ENCODE data around the gene DNAJC27.

The DNAJC27 gene

GRCh38 chr2:24984912-24985311, 13.2 kb upstream of the DNAJC27 start:
- Histone ChIP-seq H4K20me1 (ENCODE audit: insufficient read depth, low read length) (no peaks in the 10 kb centered on the region), H3K9me3 (ENCODE audit: insufficient read depth, low read length) (no peaks in the 10 kb centered on the region), H2AFZ (ENCODE audit: low read depth, low read length) (no peak overlapping the region), H3K36me3 (replicated peaks; ENCODE audit: low read depth, low read length) (no peaks in the 10 kb centered on the region), H3K4me1 (ENCODE audit: low read length) (no peaks in the 10 kb centered on the region), H3K27me3 (ENCODE audit: low read depth, low read length) (peaks cover 11% of the 10 kb centered on the region), H3K27ac (ENCODE audit: low read length) (no peak overlapping the region), H3K79me2 (ENCODE audit: low read length) (no peaks in the 10 kb centered on the region), H3K4me2 (ENCODE audit: low read length) (no peak overlapping the region), H3K4me3 (ENCODE audit: low read length) (no peak overlapping the region), H3K9ac (ENCODE audit: low read length) (no peak overlapping the region)
- TF ChIP-seq EZH2phosphoT487 (IDR thresholded peaks at IDR 0.05; ENCODE audit: low read depth), result no peak
- TF ChIP-seq CTCF (IDR thresholded peaks at IDR 0.05; ENCODE audit: low read depth, low read length), result no peak

GRCh38 chr2:24981411-24982136, 9.8 kb upstream of the DNAJC27 start:
- Histone ChIP-seq H3K4me3 (ENCODE audit: low read length) (no peak overlapping the region), H2AFZ (ENCODE audit: low read depth, low read length) (no peak overlapping the region), H3K9me3 (ENCODE audit: insufficient read depth, low read length) (no peaks in the 10 kb centered on the region), H4K20me1 (ENCODE audit: insufficient read depth, low read length) (no peaks in the 10 kb centered on the region), H3K27me3 (ENCODE audit: low read depth, low read length) (peaks cover 11% of the 10 kb centered on the region), H3K79me2 (ENCODE audit: low read length) (no peaks in the 10 kb centered on the region), H3K27ac (ENCODE audit: low read length) (no peak overlapping the region), H3K4me1 (ENCODE audit: low read length) (no peaks in the 10 kb centered on the region), H3K4me2 (ENCODE audit: low read length) (no peak overlapping the region), H3K36me3 (replicated peaks; ENCODE audit: low read depth, low read length) (no peaks in the 10 kb centered on the region), H3K9ac (ENCODE audit: low read length) (no peak overlapping the region)
- no peak for TF ChIP-seq CTCF (IDR thresholded peaks at IDR 0.05; ENCODE audit: low read depth, low read length)
- no peak for TF ChIP-seq EZH2phosphoT487 (IDR thresholded peaks at IDR 0.05; ENCODE audit: low read depth)

- Histone ChIP-seq H3K36me3 (replicated peaks; ENCODE audit: low read depth, low read length) (no peaks in the 10 kb centered on the region), H3K4me2 (ENCODE audit: low read length) (no peak overlapping the region), H3K4me3 (ENCODE audit: low read length) (no peak overlapping the region), H3K27me3 (ENCODE audit: low read depth, low read length) (peaks cover 11% of the 10 kb centered on the region), H3K79me2 (ENCODE audit: low read length) (no peaks in the 10 kb centered on the region), H4K20me1 (ENCODE audit: insufficient read depth, low read length) (no peaks in the 10 kb centered on the region), H3K4me1 (ENCODE audit: low read length) (no peaks in the 10 kb centered on the region), H2AFZ (ENCODE audit: low read depth, low read length) (no peak overlapping the region), H3K9me3 (ENCODE audit: insufficient read depth, low read length) (no peaks in the 10 kb centered on the region), H3K27ac (ENCODE audit: low read length) (no peak overlapping the region), H3K9ac (ENCODE audit: low read length) (no peak overlapping the region)
- TF ChIP-seq CTCF (IDR thresholded peaks at IDR 0.05; ENCODE audit: low read depth, low read length) (no peak), EZH2phosphoT487 (IDR thresholded peaks at IDR 0.05; ENCODE audit: low read depth) (no peak)
Observed at GRCh38 chr2:24978661-24979060, 6.9 kb upstream of the DNAJC27 start.

- peaks cover 11% of the 10 kb centered on the region for H3K27me3 ChIP-seq (ENCODE audit: low read depth, low read length)
- H3K36me3 ChIP-seq (replicated peaks; ENCODE audit: low read depth, low read length), result no peaks in the 10 kb centered on the region
- H3K79me2 ChIP-seq (ENCODE audit: low read length), result peaks cover 3% of the 10 kb centered on the region
- no peak overlapping the region for H3K4me3 ChIP-seq (ENCODE audit: low read length)
- no peak overlapping the region for H3K4me2 ChIP-seq (ENCODE audit: low read length)
- no peak overlapping the region for H2AFZ ChIP-seq (ENCODE audit: low read depth, low read length)
- peaks cover 6% of the 10 kb centered on the region; the same call in 1 of the 2 replicates for H3K4me1 ChIP-seq (ENCODE audit: low read length)
- no peak for TF ChIP-seq CTCF (IDR thresholded peaks at IDR 0.05; ENCODE audit: low read depth, low read length)
- TF ChIP-seq EZH2phosphoT487 (IDR thresholded peaks at IDR 0.05; ENCODE audit: low read depth), result no peak
- no peak overlapping the region for H3K9ac ChIP-seq (ENCODE audit: low read length)
- no peak overlapping the region for H3K27ac ChIP-seq (ENCODE audit: low read length)
- H4K20me1 ChIP-seq (ENCODE audit: insufficient read depth, low read length), result no peaks in the 10 kb centered on the region
- H3K9me3 ChIP-seq (ENCODE audit: insufficient read depth, low read length), result no peaks in the 10 kb centered on the region
Observed at GRCh38 chr2:24977631-24978030, 5.9 kb upstream of the DNAJC27 start.
